H1 (cell line): ENCODE measurements around the gene PCDHA12. TPM values are rescaled to one million over a fixed set of nuclear protein-coding genes. Genes with fewer than 3 reads are reported as not detected.

Source experiments
- CTCF ChIA-PET: fragments of 300-600 bp; sonication (Branson Sonifier 250); formaldehyde crosslinking; loops from one replicate; lab custom pipeline; 2021; ENCODE audit not compliant: partially characterized antibody; lab: Charles Lee
- POLR2A ChIA-PET: fragments of 300-600 bp; sonication (Branson Sonifier 250); formaldehyde crosslinking; loops from one replicate; lab custom pipeline; 2021; ENCODE audit warnings: inconsistent platforms; ENCODE audit not compliant: partially characterized antibody; lab: Charles Lee
- DNase-seq, 2 experiments: peaks; one replicate each; pipeline versions ENCODE4 v3.0.0 to v3.0.0-alpha.2; 2010 to 2022; ENCODE audit warnings: low spot score in 2 of 2, low read depth in 1 of 2, mixed read lengths in 1 of 2
- FAIRE-seq: peaks from 2 replicates; lab custom pipeline; 2011; peaks lifted over from hg19 to GRCh38; lab: Jason Lieb, UNC
- H2AFZ ChIP-seq: 2 replicates; pipeline ENCODE4 v1.8.1; 2012; ENCODE audit warnings: low read length, inconsistent platforms
- H2AK5ac ChIP-seq: 2 replicates; pipeline ENCODE4 v1.6.1; 2013; ENCODE audit warnings: low read depth, low read length
- H2BK120ac ChIP-seq: replicated peaks from 2 replicates; pipeline ENCODE3; 2013; ENCODE audit warnings: low read depth, low read length, inconsistent platforms
- H2BK12ac ChIP-seq: 2 replicates; pipeline ENCODE4 v1.6.1; 2013; ENCODE audit warnings: low read depth, low read length
- H2BK15ac ChIP-seq: 2 replicates; pipeline ENCODE4 v1.6.1; 2013; ENCODE audit warnings: low read length
- H2BK20ac ChIP-seq: 2 replicates; pipeline ENCODE4 v1.6.1; 2013; ENCODE audit warnings: low read length
- H2BK5ac ChIP-seq: 2 replicates; pipeline ENCODE4 v1.6.1; 2013; ENCODE audit warnings: low read depth, low read length
- H3K14ac ChIP-seq: 2 replicates; pipeline ENCODE4 v1.6.1; 2013; ENCODE audit warnings: inconsistent platforms; ENCODE audit not compliant: insufficient read length
- H3K18ac ChIP-seq: 2 replicates; pipeline ENCODE4 v1.6.1; 2013; ENCODE audit warnings: low read length; ENCODE audit errors: extremely low read depth
- H3K23ac ChIP-seq: 2 replicates; pipeline ENCODE4 v1.6.1; 2013; ENCODE audit warnings: inconsistent platforms; ENCODE audit not compliant: insufficient read length
- H3K23me2 ChIP-seq: 2 replicates; pipeline ENCODE4 v1.6.1; 2013; ENCODE audit warnings: low read depth, low read length
- H3K27ac ChIP-seq: 2 replicates; pipeline ENCODE4 v1.6.1; 2011; ENCODE audit warnings: low read depth, low read length, inconsistent platforms
- H3K27me3 ChIP-seq, 4 experiments: replicated peaks in 1 of 4; 1 replicate in 1 of 4; 2 replicates in 3 of 4; pipeline versions ENCODE4 v1.6.1 to v1.8.1; 2011 to 2013; ENCODE audit warnings: low read length in 3 of 4, mild to moderate bottlenecking in 3 of 4, inconsistent platforms in 2 of 4, mixed read lengths in 2 of 4, moderate library complexity in 1 of 4; ENCODE audit not compliant: control insufficient read depth in 3 of 4, insufficient read depth in 3 of 4; ENCODE audit errors: extremely low read depth in 1 of 4
- H3K36me3 ChIP-seq, 4 experiments: 2 replicates each; pipeline versions ENCODE4 v1.6.1 to v1.8.1; 2011 to 2013; ENCODE audit warnings: mild to moderate bottlenecking in 4 of 4, low read length in 3 of 4, moderate library complexity in 2 of 4, control low read depth in 1 of 4, inconsistent platforms in 1 of 4; ENCODE audit not compliant: insufficient read depth in 4 of 4, control insufficient read depth in 2 of 4
- H3K4ac ChIP-seq: replicated peaks from 2 replicates; pipeline ENCODE3; 2013; ENCODE audit warnings: low read length, low read depth, mixed read lengths, inconsistent platforms; ENCODE audit not compliant: insufficient read length
- H3K4me1 ChIP-seq, 4 experiments: replicated peaks in 1 of 4; 1 replicate in 1 of 4; 2 replicates in 3 of 4; pipeline versions ENCODE4 v1.6.1 to v1.8.1; 2011 to 2013; ENCODE audit warnings: low read length in 3 of 4, inconsistent platforms in 2 of 4, mixed read lengths in 1 of 4; ENCODE audit not compliant: insufficient read depth in 4 of 4, control insufficient read depth in 3 of 4
- H3K4me2 ChIP-seq, 2 experiments: 2 replicates each; pipeline versions ENCODE4 v1.6.1 to v1.8.1; 2011 to 2013; ENCODE audit warnings: low read depth in 2 of 2, low read length in 2 of 2, control low read depth in 1 of 2, inconsistent platforms in 1 of 2, mild to moderate bottlenecking in 1 of 2; ENCODE audit not compliant: insufficient read depth in 1 of 2
- H3K4me3 ChIP-seq, 4 experiments: fragments of 200-600, 300-600 bp in 1 of 4; sonication (generic), shearing (Covaris generic), sonication (Bioruptor Twin) in 1 of 4; 2 replicates each; pipeline versions ENCODE4 v1.5.1 to v1.8.1; 2011 to 2016; ENCODE audit warnings: low read length in 4 of 4, low read depth in 3 of 4, control low read depth in 2 of 4, inconsistent platforms in 2 of 4, mild to moderate bottlenecking in 2 of 4, mixed read lengths in 1 of 4, moderate library complexity in 1 of 4; ENCODE audit not compliant: insufficient read depth in 2 of 4; ENCODE audit errors: extremely low read depth in 1 of 4
- H3K56ac ChIP-seq: replicated peaks from 2 replicates; pipeline ENCODE3; 2013; ENCODE audit warnings: low read depth, mild to moderate bottlenecking, mixed read lengths, low read length, inconsistent platforms; ENCODE audit not compliant: insufficient read length
- H3K79me1 ChIP-seq: 2 replicates; pipeline ENCODE4 v1.6.1; 2013; ENCODE audit warnings: low read depth, low read length, control low read depth
- H3K79me2 ChIP-seq, 2 experiments: 2 replicates each; pipeline versions ENCODE4 v1.6.1 to v1.8.1; 2012 to 2013; ENCODE audit warnings: low read length in 2 of 2, mild to moderate bottlenecking in 2 of 2, inconsistent platforms in 1 of 2; ENCODE audit not compliant: insufficient read depth in 2 of 2, control insufficient read depth in 1 of 2
- H3K9ac ChIP-seq, 4 experiments: replicated peaks in 1 of 4; 1 replicate in 1 of 4; 2 replicates in 3 of 4; pipeline versions ENCODE4 v1.6.1 to v1.8.1; 2011 to 2013; ENCODE audit warnings: low read depth in 3 of 4, low read length in 3 of 4, control low read depth in 2 of 4, mild to moderate bottlenecking in 2 of 4, moderate library complexity in 2 of 4, inconsistent platforms in 1 of 4; ENCODE audit errors: extremely low read depth in 1 of 4
- H3K9me3 ChIP-seq, 2 experiments: 2 replicates each; pipeline versions ENCODE4 v1.6.1 to v1.8.1; 2012 to 2013; ENCODE audit warnings: mild to moderate bottlenecking in 2 of 2, moderate library complexity in 2 of 2, control low read depth in 1 of 2, inconsistent platforms in 1 of 2, low read depth in 1 of 2, low read length in 1 of 2, mixed read lengths in 1 of 2; ENCODE audit not compliant: insufficient read depth in 2 of 2
- H4K20me1 ChIP-seq, 2 experiments: replicated peaks in 1 of 2; 2 replicates each; pipeline versions ENCODE3 to v1.8.1; 2011 to 2013; ENCODE audit warnings: inconsistent platforms in 2 of 2, low read length in 2 of 2, mild to moderate bottlenecking in 1 of 2; ENCODE audit not compliant: insufficient read depth in 2 of 2, control insufficient read depth in 1 of 2
- H4K5ac ChIP-seq: 2 replicates; pipeline ENCODE4 v1.6.1; 2013; ENCODE audit warnings: low read length, low read depth, mixed read lengths, inconsistent platforms; ENCODE audit not compliant: insufficient read length
- H4K8ac ChIP-seq: 2 replicates; pipeline ENCODE4 v1.8.0; 2013; ENCODE audit warnings: mild to moderate bottlenecking, moderate library complexity, low read length, inconsistent platforms; ENCODE audit not compliant: insufficient read depth; ENCODE audit errors: extremely low read depth
- H4K91ac ChIP-seq: replicated peaks from 2 replicates; pipeline ENCODE3; 2013; ENCODE audit warnings: low read length, mixed read lengths, inconsistent platforms; ENCODE audit not compliant: insufficient read length
- ATF2 ChIP-seq: IDR thresholded peaks from 2 replicates; pipeline ENCODE4 v1.6.1; 2012; ENCODE audit warnings: low read length, inconsistent platforms
- EGR1 ChIP-seq: IDR thresholded peaks from 2 replicates; pipeline ENCODE4 v1.6.1; 2011; ENCODE audit warnings: low read depth, low read length, borderline replicate concordance
- GTF2F1 ChIP-seq: IDR thresholded peaks from 2 replicates; pipeline ENCODE4 v1.6.1; 2012; ENCODE audit warnings: low read depth, low read length, improper control_type of control experiment, borderline replicate concordance
- JUND ChIP-seq: IDR thresholded peaks from 2 replicates; pipeline ENCODE4 v1.6.1; 2011; ENCODE audit warnings: mild to moderate bottlenecking, improper control_type of control experiment, low read length
- RXRA ChIP-seq: IDR thresholded peaks from 2 replicates; pipeline ENCODE4 v1.6.1; 2011; ENCODE audit warnings: low read depth, mild to moderate bottlenecking, low read length, moderate library complexity; ENCODE audit not compliant: insufficient read depth
- SP1 ChIP-seq: IDR thresholded peaks from 2 replicates; pipeline ENCODE4 v1.6.1; 2011; ENCODE audit warnings: low read depth, low read length
- SP2 ChIP-seq: IDR thresholded peaks from 2 replicates; pipeline ENCODE4 v1.6.1; 2012; ENCODE audit warnings: mild to moderate bottlenecking, low read length, inconsistent platforms
- SUZ12 ChIP-seq: fragments of 200-600 bp; sonication (generic); IDR thresholded peaks from 2 replicates; pipeline ENCODE4 v1.6.1; 2012; ENCODE audit warnings: mild to moderate bottlenecking, inconsistent platforms, low read length, moderate library complexity, mixed read lengths
- TAF1 ChIP-seq: IDR thresholded peaks from 2 replicates; pipeline ENCODE4 v1.6.1; 2011; ENCODE audit warnings: mild to moderate bottlenecking, low read depth, low read length
- WGBS, 2 experiments: shearing (Covaris generic) in 1 of 2; methylation state at CpG; one replicate each; pipeline versions ENCODE4 v1.1.6 to v1.1.7; 2013 to 2015; ENCODE audit warnings: low lambda C conversion rate in 2 of 2, mixed read lengths in 2 of 2, inconsistent platforms in 1 of 2, low coverage in 1 of 2, missing lambda C conversion rate in 1 of 2; ENCODE audit not compliant: insufficient replicate concordance in 2 of 2, insufficient coverage in 1 of 2, insufficient read length in 1 of 2; ENCODE audit errors: extremely low coverage in 1 of 2, missing lambda C conversion rate in 1 of 2; 5-methylcytosine and 5-hydroxymethylcytosine counted together
- polyA plus RNA-seq, 7 experiments: library from polyadenylated mRNA; depleted of rRNA in 3 of 7; stranded (reverse) in 5 of 7; unstranded in 2 of 7; fragments of >200 nt in 5 of 7; fragments of 200-250 nt in 2 of 7; gene quantifications; 1 replicate in 5 of 7; 2 replicates in 1 of 7; 4 replicates in 1 of 7; pipeline versions ENCODE4 v1.2.1 to v1.2.3, GENCODE V29; 2011 to 2013; ENCODE audit warnings: missing spikeins in 2 of 7, mixed read lengths in 2 of 7
- total RNA-seq: library from RNA; stranded (reverse); fragmentation: NEBNext Ultra II Directional; extraction: Animal tissue kit (Norgen Biotek cat#: 25700); gene quantifications from 2 replicates; pipeline ENCODE4 v1.2.1, GENCODE V29; 2021
- TF ChIP-seq, protein P1 (sequence below), 3 experiments: IDR thresholded peaks; 1 replicate in 2 of 3; 2 replicates in 1 of 3; pipeline versions ENCODE4 v1.5.1 to v1.6.1; 2011; ENCODE audit warnings: low read length in 3 of 3, mild to moderate bottlenecking in 3 of 3, inconsistent platforms in 2 of 3, low read depth in 1 of 3, moderate library complexity in 1 of 3; ENCODE audit not compliant: insufficient read depth in 1 of 3; ENCODE audit errors: control extremely low read depth in 1 of 3

PCDHA12 gene
- total and polyA plus RNA-seq, 2 of the 8 experiments (the other 6 are each of a cell fraction or from before 2014, with no cell fraction given), result 4.2 to 9.3 TPM

GRCh38 chr5:140882591-140882899 lies 7.4 kb downstream of the PCDHA12 start:
- CTCF ChIA-PET, result interaction anchor here (0.6 to 7.5 kb wide), 30 partner anchors 10 to 697 kb away, joined by 3 to 95 read pairs (median 6); partner anchors contain the start of genes PCDHA11, PCDHA6, PCDHA8 and PCDHAC1
- Histone ChIP-seq H3K27me3 (no peaks in the 10 kb centered on the region), H3K23me2 (no peaks in the 10 kb centered on the region), H2BK20ac (no peak overlapping the region), H3K79me2 (no peaks in the 10 kb centered on the region; a peak in 1 of 4 replicates), H4K8ac (no peak overlapping the region), H4K5ac (no peak overlapping the region), H2BK5ac (no peak overlapping the region), H3K9me3 (no peaks in the 10 kb centered on the region; a peak in 1 of 4 replicates), H3K27ac (no peak overlapping the region), H4K91ac (no peak overlapping the region), H3K18ac (no peak overlapping the region), H2AFZ (no peak overlapping the region), H3K56ac (no peak overlapping the region), H4K20me1 (peaks cover 0 to 5% of the 10 kb centered on the region in 2 experiments), H2BK120ac (no peak overlapping the region), H3K4me1 (no peaks in the 10 kb centered on the region), H3K4ac (no peak overlapping the region), H3K14ac (no peak overlapping the region), H2BK15ac (no peak overlapping the region), H3K23ac (no peak overlapping the region), H2AK5ac (no peak overlapping the region), H3K36me3 (peaks cover 0 to 6% (median 0%) of the 10 kb centered on the region in 4 experiments; a peak in 2 of 8 replicates), H2BK12ac (no peak overlapping the region), H3K79me1 (no peaks in the 10 kb centered on the region; the same call in 1 of the 2 replicates), H3K9ac (no peak overlapping the region), H3K4me2 (peak overlapping the region; percentile 31 to 65; a peak in 3 of 4 replicates), H3K4me3 (peak overlapping the region; percentile 11 to 60 (median 58); a peak in 6 of 8 replicates)
- FAIRE-seq (peak; percentile 86), DNase-seq (peak in 1 of 2 experiments; percentile 73)
- POLR2A ChIA-PET, result interaction anchor here (2.7 kb wide), 1 partner anchor 158 kb away, joined by 17 read pairs; no protein-coding TSS in a partner anchor
- WGBS, 2 experiments, result 48% methylated on average over 12 of the region's 12 CpGs; no CpG with 5 or more reads in 1 of the 2 experiments
- no peak for TF ChIP-seq GTF2F1
- no peak for TF ChIP-seq EGR1
- TF ChIP-seq JUND, result no peak
- no peak for TF ChIP-seq SP1
- no peak for TF ChIP-seq SUZ12
- TF ChIP-seq SP2, result no peak
- no peak for TF ChIP-seq ATF2
- TF ChIP-seq RXRA, result no peak
- TF ChIP-seq TAF1, result no peak
- TF ChIP-seq, protein P1, sequence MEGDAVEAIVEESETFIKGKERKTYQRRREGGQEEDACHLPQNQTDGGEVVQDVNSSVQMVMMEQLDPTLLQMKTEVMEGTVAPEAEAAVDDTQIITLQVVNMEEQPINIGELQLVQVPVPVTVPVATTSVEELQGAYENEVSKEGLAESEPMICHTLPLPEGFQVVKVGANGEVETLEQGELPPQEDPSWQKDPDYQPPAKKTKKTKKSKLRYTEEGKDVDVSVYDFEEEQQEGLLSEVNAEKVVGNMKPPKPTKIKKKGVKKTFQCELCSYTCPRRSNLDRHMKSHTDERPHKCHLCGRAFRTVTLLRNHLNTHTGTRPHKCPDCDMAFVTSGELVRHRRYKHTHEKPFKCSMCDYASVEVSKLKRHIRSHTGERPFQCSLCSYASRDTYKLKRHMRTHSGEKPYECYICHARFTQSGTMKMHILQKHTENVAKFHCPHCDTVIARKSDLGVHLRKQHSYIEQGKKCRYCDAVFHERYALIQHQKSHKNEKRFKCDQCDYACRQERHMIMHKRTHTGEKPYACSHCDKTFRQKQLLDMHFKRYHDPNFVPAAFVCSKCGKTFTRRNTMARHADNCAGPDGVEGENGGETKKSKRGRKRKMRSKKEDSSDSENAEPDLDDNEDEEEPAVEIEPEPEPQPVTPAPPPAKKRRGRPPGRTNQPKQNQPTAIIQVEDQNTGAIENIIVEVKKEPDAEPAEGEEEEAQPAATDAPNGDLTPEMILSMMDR (IDR thresholded peaks at IDR 0.05; ENCODE audit: control extremely low read depth in 1 of 3, insufficient read depth in 1 of 3, low read depth in 1 of 3, low read length in 3 of 3), result peak in 2 of 3 experiments; percentile 70 to 80; a peak in 3 of 4 replicates
